GDM1 (cell line): ENCODE measurements around the gene CPNE4.

Experiments
- DNase-seq: peaks from one replicate; lab custom pipeline; 2025; lab: John Stamatoyannopoulos, UW

Gene CPNE4

DNA sequence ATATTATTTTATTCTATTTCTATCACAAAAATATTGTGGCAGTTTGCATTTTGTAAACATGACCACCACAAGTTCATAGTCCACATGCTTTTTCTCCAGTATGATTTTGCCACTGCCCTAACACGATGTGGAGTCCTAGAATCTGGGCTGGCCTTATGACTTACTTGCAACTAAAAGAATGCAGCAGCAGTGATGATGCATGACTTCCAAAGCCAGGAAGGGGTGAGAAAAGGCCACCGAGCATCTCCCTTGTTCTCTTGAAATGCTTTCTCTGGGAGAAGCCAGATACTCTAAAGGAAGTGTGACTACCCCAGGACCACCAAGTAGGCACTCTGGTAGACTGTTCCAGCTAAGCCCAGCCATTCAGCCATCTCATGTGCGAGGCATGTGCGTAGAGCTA is 340.4 kb downstream of the CPNE4 start:
- DNase-seq, result no peak

DNA sequence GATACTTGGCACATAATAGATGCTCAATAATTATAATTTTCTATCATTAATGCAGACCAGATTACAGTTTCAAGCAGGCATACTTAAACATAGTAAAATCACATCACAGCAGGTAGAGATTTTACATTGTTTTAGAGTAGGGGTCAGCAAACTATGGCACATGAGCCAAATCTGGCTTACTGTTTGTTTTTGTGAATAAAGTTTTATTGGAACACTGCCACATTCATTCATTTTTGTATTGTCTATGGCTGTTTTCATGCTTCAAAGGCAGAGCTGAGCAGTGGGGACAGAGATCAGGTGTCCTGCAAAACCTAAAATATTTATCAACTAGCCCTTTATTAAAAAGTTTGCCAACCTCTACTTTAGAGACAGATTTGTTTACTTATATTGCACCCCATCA is 342.5 kb downstream of the CPNE4 start:
- no peak for DNase-seq

DNA sequence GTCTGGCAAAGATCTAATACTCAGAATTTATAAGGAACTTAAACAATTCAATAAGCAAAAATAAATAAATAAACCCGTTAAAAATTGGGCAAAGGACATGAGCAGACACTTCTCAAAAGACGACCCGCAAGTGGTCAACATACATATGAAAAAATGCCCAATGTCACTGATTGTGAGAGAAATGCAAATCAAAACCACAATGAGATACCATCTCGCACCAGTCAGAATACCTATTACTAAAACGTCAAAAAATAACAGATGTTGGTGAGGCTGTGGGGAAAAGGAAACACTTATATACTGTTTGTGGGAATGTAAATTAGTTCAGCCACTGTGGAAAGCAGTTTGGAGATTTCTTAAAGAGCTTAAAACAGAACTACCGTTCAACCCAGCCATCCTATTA is 344.0 kb downstream of the CPNE4 start:
- no peak for DNase-seq

DNA sequence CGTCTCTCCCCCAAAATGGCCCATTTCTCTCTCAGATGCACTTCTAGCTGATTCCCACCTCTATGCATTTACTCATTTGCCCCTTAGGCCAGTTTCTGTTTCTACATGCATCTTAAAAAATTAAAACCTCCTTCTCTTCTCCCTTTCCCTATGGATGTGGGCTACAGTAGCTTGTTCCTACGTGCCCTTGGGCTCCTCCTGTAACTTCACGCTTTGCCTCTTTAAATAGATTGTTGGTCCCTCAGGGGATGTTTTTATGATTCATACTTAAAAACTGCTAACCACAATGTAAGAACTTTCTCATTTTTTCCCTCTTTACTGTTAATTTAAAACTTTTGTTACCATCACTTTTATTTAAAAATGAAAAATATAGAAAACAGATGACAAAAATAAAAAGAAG is 346.4 kb downstream of the CPNE4 start:
- DNase-seq, result no peak

- no peak for DNase-seq
Measured at GRCh38 chr3:131669600-131669999, 365.2 kb downstream of the CPNE4 start.

DNA sequence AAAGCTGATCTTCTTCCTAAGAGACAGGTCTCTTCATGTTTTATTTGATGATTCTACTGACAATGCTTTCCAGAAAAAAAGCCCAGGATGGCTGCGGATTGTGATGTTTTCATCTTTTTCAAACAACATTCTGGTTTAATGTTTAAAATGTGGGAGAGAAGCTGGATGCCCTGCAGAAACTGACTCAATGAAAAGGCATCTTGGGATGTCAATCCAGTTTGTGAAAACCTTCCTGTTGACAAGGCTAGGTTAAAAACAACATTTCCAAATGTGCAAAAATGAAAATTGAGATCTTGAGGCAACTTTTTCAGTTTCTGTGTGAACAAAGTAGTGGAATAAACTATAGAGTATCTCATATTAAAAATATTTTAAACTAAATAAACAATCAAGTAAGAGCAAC is 376.0 kb downstream of the CPNE4 start:
- no peak for DNase-seq

- no peak for DNase-seq
Measured at GRCh38 chr3:131658115-131658514, 376.7 kb downstream of the CPNE4 start.

DNA sequence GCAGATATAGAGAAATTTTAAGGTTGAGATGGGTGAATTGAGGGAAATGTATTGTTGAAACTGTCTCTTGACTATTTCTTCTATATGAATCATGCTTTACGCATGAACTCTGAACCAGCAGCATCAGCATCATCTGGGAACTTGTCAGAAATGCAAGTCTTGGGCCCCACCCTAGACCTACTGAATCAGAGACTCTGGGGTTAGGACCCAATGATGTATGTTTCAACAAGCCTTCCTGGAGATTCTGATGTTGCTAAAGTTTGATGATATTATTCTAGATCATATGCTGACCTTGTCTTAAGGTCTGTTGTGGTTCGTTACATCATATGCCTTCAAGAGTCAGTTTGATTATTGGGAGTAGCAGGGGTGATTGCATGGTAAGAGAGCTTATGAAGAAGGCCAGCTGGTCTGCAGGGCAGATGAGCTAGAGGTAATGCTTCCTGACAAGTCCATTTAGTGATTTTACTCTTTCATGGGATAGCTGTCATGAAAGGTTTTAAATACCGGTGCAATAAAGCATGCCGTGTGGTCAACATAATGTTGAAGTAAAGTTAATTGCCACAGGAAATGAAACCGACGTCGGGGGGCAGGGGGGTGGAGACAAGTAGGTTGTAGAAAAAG is 379.6 kb downstream of the CPNE4 start:
- no peak for DNase-seq

GRCh38 chr3:131645638-131646037 is 389.2 kb downstream of the CPNE4 start:
- DNase-seq, result no peak

GRCh38 chr3:131636266-131636775 is 398.5 kb downstream of the CPNE4 start:
- no peak for DNase-seq

GRCh38 chr3:131630807-131631206 is 404.0 kb downstream of the CPNE4 start:
- no peak for DNase-seq

- DNase-seq, result no peak
Measured at GRCh38 chr3:131630097-131630496, 404.7 kb downstream of the CPNE4 start.

DNA sequence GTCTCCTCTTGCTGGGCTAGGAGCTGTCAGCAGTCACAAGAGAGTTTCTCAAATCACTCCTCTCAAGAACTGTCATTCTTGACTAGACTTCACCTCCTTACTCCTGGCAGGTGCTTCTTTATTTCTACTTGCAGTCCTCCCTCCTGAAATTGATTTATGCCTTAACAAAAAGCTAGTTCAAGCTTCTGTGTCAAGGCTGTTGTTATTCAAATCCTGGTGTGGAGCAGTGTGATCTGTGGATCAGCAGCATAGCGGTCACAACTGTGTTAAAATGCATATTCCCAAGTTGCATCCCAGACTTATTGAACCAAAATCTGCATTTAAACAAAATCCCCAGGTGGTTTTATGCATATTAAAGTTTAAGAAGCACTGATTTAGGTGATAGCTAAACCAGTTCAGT is 411.4 kb downstream of the CPNE4 start:
- no peak for DNase-seq

GRCh38 chr3:131622726-131623125 is 412.1 kb downstream of the CPNE4 start:
- no peak for DNase-seq

DNA sequence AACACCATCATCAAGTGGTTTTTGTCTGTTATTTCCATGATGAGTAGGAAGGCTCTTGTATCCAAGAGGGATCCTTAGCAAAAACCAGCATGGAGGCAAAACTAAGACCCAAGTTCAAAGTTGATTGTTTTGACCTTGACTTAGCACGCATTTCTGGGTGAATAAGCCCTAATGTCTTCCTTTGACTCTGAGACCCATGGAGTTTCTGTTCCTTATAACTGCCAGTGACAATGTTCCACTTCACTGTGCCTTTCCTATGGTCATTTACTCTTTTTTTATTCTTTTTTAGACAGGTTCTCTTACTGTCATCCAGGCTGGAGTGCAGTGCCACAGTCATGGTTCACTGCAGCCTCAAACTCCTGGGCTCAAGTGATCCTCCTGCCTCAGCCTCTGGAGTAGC is 413.8 kb downstream of the CPNE4 start:
- DNase-seq, result no peak

DNA sequence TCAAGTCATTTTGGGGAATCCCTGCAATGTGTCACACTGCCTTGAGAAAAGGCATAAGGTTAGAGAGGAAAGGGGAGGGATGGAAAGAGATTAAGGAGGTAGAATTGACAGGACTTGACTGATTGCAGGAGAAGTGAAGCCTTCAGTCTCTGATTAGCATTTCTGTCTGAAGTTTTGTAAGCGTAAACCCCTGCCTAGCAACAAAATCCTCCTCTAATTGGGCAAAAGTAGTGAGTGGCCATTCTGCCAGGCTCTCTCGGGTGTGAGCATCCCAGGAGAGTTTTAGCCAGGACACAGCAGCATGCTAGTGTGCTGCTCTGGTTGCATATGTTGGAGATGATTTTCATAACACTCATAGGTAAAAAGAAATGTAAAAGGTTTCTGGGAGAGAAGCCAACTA is 415.0 kb downstream of the CPNE4 start:
- DNase-seq, result no peak

DNA sequence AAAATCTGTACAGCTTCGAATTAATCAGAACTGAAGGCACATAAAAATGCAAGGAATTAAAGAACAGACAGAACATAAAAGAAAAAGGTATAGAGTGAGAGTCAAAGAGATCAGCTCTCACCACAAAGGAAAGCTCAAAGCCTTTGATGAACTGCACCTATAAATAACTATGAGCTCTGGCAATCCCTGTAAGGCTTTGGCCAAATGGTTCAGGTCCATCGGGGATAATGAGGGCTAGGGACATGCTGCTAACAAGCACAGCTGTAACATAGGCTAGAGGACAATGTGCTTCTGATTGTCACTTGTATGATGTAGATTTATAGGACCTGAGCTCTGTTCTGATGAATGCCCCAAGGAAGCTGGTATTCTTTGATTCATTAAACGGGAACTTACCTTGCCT is 418.1 kb downstream of the CPNE4 start:
- DNase-seq, result no peak

- DNase-seq, result no peak
Measured at GRCh38 chr3:131612745-131613144, 422.1 kb downstream of the CPNE4 start.

DNA sequence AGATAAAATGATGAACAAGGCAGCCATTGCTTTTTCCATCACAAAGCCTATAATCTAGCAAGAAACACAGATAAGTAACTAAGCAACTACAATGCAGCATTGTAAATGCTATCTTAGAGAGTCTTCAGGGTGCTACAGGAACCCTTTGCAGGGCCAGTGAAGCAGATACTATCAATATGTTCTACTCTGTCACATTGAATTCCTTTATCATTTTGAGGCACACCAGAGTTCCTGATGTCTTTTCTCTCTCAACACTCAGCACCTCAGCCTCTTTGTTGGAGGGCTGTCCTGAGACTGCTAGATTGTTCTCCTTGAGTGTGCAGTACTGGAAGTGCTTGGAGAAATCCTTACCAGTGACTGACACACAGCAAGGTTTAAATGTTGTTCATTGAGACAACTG is 424.6 kb downstream of the CPNE4 start:
- DNase-seq, result no peak

GRCh38 chr3:131608741-131609140 is 426.1 kb downstream of the CPNE4 start:
- no peak for DNase-seq

DNA sequence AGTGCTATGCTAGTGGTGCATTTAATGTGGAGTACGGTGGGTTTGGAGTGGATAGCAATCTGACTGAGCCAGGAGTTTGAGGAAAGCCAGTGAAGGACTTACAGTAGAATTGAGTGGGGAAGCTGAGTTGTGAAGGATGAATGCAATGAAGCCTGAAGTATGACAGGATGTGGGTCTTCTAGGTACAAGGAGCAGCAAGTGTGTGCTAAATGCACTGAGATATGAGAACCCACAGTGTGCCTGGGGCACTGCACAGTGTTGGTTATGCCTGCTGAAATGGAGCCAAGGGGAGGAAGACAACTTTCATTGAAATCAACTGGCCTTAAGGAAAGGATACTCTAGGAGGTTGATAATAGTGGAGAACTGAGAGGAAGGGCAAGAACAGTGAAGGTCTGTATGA is 426.5 kb downstream of the CPNE4 start:
- no peak for DNase-seq

GRCh38 chr3:131605916-131606315 is 428.9 kb downstream of the CPNE4 start:
- no peak for DNase-seq

DNA sequence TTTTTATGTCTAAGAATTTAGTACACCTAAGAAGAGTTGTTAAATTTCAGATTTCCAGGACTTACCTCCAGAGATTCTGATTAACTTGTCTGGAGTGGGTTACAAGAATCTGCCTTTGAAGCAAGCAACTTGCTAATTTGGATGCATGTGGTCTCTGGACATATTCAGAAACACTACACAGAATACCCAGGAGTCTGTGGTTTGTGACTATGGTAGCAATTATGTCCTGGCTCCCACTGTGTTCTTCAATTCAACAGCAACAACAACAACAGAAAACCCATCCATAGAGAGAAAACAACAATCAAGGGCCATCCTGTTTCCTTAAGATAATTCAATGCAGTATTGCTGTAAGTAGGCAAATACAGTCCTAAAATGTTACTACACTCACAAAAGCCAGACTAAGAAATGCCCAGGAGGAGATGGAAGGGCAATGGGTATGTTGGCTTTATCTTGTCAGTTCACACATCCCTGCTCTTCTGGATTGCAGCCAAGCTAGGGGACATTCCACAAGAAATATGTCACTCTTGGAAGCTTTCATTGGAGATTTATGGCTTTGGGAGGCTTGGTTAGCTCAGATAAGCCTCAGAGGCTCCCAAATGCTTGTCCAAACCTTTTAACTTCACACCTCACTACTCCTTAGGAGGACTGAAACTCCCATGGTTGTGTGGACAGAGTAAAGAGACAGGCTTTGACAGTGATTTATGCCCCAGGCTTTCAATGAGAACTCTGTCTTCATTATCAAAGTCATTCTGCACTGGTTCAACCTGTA is 432.6 kb downstream of the CPNE4 start:
- no peak for DNase-seq

- no peak for DNase-seq
Measured at GRCh38 chr3:131597816-131598215, 437.0 kb downstream of the CPNE4 start.
